Measurements from ENCODE around the gene TFE3.

The TFE3 gene, protein sequence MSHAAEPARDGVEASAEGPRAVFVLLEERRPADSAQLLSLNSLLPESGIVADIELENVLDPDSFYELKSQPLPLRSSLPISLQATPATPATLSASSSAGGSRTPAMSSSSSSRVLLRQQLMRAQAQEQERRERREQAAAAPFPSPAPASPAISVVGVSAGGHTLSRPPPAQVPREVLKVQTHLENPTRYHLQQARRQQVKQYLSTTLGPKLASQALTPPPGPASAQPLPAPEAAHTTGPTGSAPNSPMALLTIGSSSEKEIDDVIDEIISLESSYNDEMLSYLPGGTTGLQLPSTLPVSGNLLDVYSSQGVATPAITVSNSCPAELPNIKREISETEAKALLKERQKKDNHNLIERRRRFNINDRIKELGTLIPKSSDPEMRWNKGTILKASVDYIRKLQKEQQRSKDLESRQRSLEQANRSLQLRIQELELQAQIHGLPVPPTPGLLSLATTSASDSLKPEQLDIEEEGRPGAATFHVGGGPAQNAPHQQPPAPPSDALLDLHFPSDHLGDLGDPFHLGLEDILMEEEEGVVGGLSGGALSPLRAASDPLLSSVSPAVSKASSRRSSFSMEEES

DNA sequence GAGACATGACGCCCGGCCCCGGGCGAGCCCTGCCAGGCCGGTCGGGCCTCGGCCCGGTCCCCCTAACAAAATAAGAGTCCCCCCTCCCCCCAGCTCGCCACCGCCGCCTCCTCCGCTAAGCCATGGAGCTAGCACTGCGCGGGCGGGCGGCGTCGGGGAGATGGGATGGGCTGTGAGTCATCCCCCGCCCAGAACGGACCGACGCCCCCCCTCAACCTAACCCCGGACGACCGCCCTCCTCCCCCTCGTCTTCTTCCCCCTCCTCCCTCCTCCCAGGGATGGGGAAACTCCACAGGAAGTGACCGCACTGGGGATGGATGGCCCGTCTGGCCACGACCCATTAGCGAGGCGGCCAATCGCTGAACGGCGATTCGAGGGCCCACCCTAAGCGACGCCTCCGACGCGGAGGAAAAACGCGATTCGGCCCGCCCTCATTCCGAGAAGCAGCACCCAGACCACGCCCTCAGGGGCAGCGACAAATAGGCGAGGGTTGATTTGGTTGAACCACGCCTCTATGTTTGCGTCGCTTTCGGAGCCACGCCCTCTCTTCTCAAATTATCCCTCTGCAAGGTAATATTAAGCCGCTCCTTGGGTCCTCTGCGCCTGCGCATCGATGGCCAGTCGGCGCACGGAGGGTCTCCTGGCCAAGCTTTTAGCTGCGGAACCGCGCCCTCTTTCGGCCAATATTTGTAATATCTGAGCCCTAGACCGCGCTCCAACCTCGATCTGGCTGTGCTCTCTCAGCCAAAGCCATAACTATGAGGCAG, at the start of gene TFE3:
Gene TFE3 (minus strand): TSS at position 138 of the 767 bp plus-strand sequence. CDS start 131 bp downstream, at position 7.
- peak; percentile 93 for DNase-seq (ENCODE audit: low read depth)

DNA sequence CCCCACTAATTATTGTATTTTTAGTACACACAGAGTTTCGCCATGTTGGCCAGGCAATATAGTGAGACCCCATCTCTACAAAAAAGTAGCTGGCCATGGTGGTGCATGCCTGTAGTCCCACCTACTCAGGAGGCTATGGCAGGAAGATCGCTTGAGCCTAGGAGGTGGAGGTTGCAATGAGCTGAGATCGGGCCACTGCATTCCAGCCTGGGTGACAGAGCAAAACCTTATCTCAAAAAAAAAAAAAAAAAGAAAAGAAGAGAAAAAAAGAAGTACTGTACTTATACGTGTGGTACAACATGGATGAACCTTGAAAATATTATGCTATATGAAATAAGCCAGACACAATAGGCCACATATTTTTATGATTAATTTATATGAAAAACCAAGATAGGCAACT, 46.4 kb upstream of the TFE3 start:
- DNase-seq (ENCODE audit: low read depth) = no peak

DNA sequence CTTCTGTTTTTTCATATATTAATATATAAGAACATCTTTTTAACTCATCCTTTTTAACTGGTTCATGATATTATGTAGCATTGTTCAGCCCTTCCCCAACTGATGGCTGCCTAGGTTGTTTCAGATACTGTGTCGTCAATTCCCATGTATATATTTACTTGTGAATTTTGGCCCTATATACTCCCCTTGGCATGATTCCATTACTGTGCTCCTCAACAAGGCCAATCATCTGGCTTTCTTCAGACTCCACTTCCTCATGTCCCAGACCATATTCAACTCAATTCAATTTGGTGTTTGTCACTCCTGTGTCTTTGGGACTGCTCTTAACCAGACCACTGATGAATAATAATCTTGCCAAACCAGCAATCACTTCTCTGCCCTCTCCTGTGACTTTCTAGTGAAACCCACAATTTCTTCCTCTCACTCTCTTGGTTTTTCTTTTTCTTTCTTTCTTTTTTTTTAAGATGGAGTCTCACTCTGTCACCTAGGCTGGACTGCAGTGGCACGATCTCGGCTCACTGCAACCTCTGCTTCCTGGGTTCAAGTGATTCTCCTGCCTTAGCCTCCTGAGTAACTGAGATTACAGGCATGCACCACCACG, 39.2 kb upstream of the TFE3 start:
- no peak for DNase-seq (ENCODE audit: low read depth)

DNA sequence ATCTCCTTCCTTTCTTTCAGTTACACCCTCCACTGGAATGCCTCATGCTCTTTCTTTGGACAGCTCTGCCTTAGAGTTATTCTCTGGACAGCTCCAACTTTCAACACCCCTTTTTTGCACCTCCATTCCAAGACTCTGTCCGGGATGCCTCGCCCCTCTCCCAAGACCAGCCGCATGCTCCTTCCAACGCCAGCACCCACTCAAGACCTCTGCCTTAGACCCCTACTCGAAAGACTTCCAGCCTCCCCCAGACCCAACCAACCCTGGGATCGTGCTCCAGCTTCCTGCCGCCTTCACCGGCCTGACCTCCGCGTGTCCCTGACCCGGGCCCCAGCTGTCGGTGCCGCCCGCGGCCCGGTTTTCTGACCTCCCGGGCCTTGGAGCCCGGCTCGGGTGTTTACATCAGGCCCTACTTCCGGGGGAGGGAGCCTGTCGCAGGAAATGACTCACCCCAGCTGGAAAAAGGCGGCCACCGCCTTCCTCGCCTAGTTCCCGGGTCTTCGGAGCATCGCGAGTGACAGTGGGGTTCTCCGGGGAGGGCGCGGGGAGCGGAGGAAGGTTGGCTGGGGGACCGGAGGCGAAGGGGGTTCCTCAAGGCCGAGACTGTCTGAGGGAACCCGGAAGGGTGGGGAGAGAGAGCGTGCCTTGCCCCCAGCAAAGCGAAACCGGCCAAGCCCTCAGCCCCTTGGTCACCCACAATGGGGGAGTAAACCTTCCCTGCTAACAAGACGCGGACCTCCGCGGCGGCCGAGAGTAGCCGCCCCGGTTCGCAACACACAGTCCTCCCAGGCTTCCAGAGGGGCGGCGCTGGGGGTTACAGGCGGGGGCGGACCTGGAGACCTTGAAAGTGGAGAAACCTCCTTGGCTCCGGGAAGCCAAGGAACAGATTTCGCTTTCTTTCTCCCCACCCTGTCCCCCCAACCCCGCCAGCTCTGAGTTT, 36.6 kb upstream of the TFE3 start, which contains the start of gene WDR45:
Gene WDR45 (minus strand): TSS at position 399 of the 940 bp plus-strand sequence. CDS start 1,792 bp downstream, outside the sequence.
- peak; percentile 32 for DNase-seq (ENCODE audit: low read depth)

DNA sequence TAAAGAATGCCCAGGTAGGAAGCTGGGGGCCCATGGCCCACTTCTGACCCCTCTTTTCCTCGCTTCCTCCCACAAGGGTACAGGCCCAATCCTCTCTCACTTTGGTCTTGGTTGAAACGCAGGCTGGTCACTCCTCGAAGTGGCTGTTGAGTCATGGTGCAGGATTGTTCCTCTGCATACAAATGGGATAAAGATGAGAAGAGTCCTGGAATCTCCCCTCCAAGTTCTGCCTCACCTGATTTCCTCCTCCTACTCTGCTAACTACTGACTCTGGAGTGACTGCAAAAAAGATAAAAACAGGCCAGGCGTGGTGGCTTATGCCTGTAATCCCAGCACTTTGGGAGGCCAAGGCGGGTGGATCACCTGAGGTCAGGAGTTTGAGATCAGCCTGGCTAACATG, 34.8 kb upstream of the TFE3 start:
- DNase-seq (ENCODE audit: low read depth) = no peak

DNA sequence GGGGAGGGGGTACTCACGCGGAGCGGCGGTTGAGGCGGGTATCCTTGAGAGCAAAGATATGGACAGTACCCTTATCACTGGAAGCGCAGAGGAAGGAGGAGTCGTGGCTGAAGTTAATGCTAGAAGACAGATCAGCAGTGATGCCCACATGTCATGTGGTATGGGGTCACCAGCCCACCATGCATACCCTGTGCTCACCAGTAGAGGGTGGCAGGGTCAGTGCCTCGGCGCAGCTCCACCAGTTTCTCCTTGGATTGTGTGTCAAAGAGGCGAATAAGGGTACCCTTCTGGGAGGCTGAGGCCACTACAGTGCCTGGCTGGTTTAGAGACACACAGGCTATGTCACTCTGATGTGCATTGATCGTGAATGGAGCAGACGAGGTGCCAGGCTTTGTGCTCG, 32.2 kb upstream of the TFE3 start:
- DNase-seq (ENCODE audit: low read depth) = no peak

DNA sequence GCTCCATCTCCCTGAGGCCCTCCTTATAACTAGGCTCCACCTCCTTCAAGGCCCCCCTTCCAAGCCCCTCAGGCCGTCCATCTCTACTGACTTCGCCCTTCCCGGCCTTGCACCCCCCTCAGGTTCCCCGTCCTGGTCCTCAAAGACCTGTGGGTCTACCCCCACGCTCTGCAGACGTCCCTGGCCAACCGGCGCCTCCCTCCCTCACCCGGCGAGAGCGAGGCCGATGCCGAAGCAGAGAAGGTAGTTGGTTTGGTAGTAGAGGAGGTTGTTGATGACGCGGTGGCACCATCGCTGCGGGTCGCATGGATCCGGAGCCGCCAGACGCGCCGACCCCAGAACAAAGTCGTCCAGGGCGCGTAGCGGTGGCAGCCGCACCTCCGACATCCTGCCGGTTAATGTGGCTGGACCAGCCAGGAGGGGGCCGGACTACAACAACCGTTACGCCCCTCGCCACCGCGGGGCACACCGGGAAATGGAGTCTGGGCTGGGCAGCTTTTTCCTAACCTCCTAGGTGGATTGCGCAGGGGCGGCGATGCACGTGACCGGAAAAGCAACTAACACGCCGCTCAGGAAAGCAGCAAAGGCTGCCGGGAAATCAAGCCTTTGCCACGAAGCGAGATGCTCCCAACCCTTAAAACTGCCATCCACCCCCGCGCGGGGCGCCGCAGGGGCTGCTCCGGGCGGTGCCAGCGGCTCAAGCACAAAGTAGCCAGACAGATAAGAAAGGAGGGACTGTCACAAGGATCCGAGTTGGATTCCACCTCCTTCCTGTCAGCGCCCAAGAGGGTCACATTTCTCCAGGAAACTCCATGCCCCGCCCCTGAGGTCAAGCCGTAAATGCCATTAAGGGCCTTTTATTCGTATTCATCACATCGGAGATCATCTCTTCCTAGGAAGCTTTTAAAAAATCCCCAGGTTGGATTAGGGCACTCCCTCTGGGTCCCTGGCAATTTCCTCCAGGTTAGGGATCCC, 30.7 kb upstream of the TFE3 start, which contains the start of gene PRAF2:
Gene PRAF2 (minus strand): TSS at position 402 of the 975 bp plus-strand sequence. CDS start 15 bp downstream, at position 387.
- peak; percentile 59 for DNase-seq (ENCODE audit: low read depth)

DNA sequence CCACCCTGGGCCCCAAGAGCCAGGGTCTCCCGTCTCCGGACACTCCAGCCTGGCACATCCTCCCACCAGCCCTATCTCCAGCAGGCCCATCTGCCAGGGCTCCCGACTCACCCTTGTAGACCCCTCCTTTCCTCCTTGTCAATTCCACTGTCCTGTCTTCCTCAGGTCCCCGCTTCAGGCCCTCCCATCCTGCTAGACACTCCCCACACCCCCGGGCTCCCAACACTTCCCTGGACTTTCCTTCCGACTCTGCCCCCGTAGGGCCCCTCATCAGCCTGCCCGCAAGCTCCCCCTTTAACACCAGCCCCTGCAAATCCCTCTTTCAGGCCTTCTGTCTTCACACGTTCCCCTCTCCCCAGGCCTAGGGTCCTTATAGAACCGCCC, 29.5 kb upstream of the TFE3 start:
- DNase-seq (ENCODE audit: low read depth) = no peak

DNA sequence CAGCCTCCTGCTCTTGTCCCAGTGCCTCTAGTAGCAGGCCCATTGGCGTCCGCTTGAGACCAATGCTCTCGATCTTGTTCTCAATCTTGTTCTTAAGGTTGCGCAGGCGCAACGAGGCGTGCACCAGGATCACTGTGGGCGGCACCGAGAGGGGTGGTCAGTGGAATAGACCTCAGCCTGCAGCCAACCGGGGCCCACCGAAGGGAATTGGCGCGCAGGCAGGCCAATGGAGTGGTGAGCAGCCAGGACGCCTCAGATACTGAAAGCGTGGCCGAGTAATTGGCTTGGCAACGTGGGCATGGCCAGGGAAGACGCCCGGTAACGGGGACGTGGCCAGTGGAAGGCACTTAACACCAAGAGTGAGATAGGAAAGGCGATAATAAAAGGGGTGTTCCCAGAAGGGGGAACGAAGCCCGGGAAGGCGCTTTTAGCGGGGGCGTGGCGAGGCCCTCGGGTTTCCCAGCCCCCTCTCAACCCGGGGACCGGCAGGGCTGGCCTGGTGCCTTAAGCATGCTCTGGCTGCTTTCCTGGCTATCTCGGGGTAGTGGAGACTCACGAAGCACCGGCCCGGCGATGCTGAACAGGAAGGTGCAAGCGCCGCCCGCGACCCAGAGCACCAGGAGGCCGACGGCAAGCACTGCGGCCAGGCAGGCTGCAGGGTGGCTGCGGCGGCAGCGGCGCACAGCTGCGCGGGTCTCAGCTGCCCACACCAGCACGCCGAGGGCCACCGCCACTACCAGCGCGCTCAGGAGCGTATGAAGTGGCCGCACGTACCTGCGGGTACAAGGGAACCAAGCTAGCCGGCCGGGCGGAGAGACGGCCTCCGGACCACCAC, 28.9 kb upstream of the TFE3 start:
- no peak for DNase-seq (ENCODE audit: low read depth)

DNA sequence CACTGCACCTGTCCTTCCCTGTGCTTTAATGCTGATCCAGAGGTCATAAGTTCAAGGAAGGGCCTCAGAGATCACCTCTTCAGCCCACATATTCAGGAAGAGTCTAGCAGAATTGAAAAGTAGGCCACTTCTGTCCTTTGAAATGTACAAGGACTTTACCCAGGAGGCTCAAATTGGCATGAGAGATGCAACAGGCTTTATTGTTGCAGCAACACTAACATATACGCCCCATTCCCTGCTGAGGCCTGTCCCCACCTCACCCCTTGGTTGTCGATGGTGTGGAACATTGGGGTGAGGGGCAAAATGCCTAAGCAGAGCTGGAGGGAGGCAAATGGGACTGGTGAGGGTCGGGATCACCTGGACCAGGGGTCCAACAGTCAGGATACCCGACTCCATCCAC, 27.8 kb upstream of the TFE3 start:
- DNase-seq (ENCODE audit: low read depth) = no peak

DNA sequence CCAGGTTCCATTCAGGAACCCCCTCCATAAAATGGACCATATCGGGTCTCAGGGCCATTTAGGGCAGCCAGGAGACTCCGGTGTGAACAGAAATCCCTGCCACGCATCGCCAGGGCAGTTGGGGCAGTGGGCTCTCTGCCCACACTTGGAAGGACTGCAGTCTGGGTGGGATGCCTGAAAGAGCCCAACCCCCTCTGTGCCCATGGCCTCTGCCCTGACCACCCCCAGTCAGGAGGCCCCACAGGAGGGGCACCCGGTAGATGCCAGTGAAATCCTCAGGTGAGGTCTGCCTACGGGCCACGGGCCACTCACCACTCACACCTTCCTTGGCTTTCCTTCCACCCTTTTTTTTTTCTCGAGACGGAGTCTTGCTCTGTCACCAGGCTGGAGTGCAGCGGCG, 25.9 kb upstream of the TFE3 start:
- no peak for DNase-seq (ENCODE audit: low read depth)

DNA sequence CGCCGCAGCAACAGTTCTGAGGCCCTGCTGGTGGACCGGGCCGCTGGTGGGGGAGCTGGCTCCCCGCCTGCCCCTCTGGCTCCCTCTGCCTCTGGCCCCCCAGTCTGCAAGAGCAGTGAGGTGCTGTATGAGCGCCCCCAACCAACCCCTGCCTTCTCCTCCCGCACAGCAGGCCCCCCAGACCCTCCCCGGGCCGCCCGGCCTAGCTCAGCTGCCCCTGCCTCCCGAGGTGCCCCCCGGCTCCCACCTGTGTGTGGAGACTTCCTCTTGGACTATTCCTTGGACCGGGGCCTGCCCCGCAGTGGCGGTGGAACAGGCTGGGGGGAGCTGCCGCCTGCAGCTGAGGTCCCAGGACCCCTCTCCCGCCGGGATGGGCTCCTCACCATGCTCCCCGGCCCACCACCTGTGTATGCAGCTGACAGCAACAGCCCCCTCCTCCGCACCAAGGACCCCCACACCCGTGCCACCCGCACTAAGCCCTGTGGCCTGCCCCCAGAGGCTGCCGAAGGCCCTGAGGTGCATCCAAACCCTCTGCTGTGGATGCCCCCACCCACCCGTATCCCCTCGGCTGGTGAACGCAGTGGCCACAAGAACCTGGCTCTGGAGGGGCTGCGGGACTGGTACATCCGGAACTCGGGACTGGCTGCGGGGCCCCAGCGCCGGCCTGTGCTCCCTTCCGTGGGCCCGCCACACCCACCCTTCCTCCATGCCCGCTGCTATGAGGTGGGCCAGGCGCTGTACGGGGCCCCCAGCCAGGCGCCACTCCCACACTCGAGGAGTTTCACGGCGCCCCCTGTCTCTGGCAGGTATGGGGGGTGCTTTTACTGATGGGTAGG, 24.3 kb upstream of the TFE3 start:
- DNase-seq (ENCODE audit: low read depth) = no peak

DNA sequence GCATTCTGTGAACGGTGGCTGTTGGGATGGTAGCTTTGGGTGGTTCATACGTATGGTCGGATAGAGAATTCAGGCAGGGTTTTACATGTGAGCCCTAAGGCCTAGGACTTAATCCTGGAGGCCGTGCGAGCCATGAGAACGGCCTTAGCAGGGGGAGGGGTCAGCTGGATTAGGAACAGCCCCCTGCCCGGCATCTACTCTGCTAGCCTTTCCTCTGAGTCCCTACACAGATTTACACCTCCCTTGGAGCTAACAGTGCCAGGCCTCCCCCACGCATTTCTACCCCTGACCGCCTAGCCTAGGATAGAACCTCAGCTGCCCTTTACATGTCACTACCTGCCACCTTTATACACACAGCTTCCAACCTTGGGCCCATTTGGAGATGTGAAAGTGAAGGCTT, 23.5 kb upstream of the TFE3 start:
- no peak for DNase-seq (ENCODE audit: low read depth)

DNA sequence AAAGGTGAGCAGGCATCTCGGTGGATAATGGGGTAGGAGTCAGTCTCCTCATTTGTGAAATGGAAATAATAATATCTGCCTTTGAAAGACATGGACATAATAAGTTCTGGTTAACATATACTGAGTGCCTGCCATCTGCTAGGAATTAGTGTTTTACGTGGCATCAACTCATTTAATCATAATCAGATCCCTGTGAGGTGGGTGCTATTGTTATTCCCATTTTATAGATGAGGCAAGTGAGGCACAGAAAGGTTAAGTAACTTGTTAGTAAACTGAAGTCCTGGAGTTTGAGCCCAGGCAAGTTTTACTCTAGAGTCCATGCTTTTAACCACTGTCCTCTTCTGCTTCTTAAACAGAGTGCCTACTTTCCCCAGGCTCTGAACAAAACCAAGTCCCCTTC, 23.1 kb upstream of the TFE3 start:
- DNase-seq (ENCODE audit: low read depth) = no peak

DNA sequence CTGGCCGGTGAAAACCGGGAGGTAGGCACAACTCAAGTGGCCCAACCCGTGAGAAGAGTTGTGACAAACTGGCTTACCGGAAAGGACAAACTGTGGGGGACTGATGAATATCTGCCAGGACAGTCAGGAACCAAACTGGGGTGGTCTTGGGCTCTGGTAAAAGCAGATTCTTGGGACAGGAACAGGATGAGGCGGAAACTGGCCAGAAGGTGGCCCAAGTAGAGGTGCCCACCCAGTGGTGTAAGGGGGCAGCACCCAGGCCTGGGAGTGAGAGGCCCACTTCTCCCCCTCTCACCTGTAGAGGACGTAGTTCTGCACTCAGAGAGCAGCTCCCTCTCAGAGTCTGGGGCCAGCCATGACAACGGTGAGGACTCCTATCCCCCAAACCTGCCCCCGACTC, 21.6 kb upstream of the TFE3 start:
- DNase-seq (ENCODE audit: low read depth) = no peak

DNA sequence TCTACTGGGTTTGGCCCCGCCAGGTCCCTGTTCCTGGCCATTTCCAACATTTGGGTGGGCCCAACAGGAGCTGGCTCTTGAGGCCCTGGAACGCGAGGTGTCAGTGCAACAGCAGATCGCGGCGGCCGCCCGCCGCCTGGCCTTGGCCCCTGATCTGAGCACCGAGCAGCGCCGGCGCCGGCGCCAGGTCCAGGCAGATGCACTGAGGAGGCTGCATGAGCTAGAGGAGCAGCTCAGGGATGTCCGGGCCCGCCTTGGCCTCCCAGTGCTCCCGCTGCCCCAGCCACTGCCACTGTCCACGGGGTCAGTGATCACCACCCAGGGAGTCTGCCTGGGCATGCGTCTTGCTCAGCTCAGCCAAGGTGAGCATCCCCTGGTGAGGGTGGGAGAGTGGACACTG, 21.1 kb upstream of the TFE3 start:
- DNase-seq (ENCODE audit: low read depth) = no peak

DNA sequence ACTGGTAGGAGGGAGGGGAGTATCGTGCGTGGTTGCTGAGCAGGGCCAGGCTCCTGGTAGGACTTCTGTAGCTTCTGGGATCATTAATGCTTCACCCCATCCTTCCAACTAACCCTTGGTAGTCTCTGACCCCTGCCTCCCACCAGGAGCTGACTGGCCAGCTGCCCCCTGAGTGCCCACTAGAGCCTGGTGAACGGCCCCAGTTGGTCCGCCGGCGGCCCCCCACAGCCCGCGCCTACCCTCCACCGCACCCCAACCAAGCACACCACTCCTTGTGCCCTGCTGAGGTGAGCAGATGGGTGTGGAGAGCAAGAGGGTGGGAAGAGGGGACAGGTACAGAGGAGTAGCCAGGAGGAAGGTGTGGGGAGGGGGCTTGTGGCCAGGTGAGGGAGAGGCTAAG, 20.6 kb upstream of the TFE3 start:
- DNase-seq (ENCODE audit: low read depth) = no peak

DNA sequence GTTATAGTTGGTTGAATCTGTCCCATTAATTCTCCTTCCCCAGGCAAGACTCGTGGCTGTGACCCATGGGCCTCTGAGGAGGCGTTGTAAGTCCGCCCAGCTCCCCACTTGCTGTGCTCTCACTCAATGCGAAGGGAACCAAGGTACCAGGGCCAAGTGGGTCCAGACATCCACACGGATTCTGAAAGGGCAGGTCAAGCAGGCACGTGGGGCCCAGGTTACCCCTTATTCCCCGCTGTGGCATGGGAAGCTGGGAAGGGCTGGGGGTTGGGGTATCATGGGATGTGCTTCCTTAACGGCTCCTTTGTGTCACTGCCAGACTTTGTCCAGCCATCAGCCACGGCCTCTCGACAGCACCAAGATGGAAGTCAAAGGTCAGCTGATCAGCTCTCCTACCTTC, 18.8 kb upstream of the TFE3 start:
- DNase-seq (ENCODE audit: low read depth) = no peak
